ENCODE data around the gene NDRG4.

DNA sequence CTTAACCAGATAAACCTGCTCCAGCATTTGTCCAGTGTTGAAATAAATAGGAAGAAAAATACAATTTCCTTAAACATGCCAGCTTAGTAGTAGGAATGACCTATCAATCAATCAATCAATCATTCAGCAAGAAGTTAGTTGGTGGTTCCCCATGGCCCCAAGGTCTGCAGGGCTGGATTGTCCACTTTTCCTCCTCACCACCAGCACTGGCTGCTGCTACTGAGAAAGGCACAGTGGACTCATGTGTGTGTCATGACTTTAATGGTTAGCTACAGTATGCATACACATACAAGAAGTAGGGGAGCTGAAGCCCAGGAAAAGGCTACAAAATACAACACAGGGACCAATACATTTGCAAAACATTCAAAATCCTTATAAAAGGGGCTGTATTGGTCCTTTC, 19.8 kb downstream of the NDRG4 start:
- TF ChIP-seq, protein P1, sequence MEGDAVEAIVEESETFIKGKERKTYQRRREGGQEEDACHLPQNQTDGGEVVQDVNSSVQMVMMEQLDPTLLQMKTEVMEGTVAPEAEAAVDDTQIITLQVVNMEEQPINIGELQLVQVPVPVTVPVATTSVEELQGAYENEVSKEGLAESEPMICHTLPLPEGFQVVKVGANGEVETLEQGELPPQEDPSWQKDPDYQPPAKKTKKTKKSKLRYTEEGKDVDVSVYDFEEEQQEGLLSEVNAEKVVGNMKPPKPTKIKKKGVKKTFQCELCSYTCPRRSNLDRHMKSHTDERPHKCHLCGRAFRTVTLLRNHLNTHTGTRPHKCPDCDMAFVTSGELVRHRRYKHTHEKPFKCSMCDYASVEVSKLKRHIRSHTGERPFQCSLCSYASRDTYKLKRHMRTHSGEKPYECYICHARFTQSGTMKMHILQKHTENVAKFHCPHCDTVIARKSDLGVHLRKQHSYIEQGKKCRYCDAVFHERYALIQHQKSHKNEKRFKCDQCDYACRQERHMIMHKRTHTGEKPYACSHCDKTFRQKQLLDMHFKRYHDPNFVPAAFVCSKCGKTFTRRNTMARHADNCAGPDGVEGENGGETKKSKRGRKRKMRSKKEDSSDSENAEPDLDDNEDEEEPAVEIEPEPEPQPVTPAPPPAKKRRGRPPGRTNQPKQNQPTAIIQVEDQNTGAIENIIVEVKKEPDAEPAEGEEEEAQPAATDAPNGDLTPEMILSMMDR (IDR thresholded peaks at IDR 0.05), result no peak
- no peak for TF ChIP-seq POLR2A (IDR thresholded peaks at IDR 0.05)
